CD4-positive, alpha-beta T cell treated with Interleukin-15 for 1 hour (primary cell): ENCODE measurements around the gene SYNDIG1.

Source experiments
- DNase-seq: peaks from one replicate; pipeline ENCODE4 v3.0.0-alpha.2; 2020

Gene SYNDIG1

GRCh38 chr20:24572140-24572539, 102.7 kb downstream of the SYNDIG1 start:
- DNase-seq = no peak

- no peak for DNase-seq
Observed at GRCh38 chr20:24572862-24573261, 103.4 kb downstream of the SYNDIG1 start.

- DNase-seq = no peak
Observed at GRCh38 chr20:24573557-24573956, 104.1 kb downstream of the SYNDIG1 start.

GRCh38 chr20:24574307-24574706, 104.9 kb downstream of the SYNDIG1 start:
- no peak for DNase-seq

- no peak for DNase-seq
Observed at GRCh38 chr20:24574797-24575196, 105.4 kb downstream of the SYNDIG1 start.

- no peak for DNase-seq
Observed at GRCh38 chr20:24575811-24576210, 106.4 kb downstream of the SYNDIG1 start.

GRCh38 chr20:24576447-24576846, 107.0 kb downstream of the SYNDIG1 start:
- DNase-seq = no peak

- DNase-seq = no peak
Observed at GRCh38 chr20:24577271-24577909, 108.0 kb downstream of the SYNDIG1 start.

GRCh38 chr20:24578567-24579415, 109.4 kb downstream of the SYNDIG1 start:
- DNase-seq = no peak

GRCh38 chr20:24579475-24579874, 110.0 kb downstream of the SYNDIG1 start:
- DNase-seq = no peak

GRCh38 chr20:24580006-24580405, 110.6 kb downstream of the SYNDIG1 start:
- no peak for DNase-seq

- DNase-seq = no peak
Observed at GRCh38 chr20:24580855-24581254, 111.4 kb downstream of the SYNDIG1 start.

- no peak for DNase-seq
Observed at GRCh38 chr20:24581443-24582170, 112.2 kb downstream of the SYNDIG1 start.

- no peak for DNase-seq
Observed at GRCh38 chr20:24582373-24583168, 113.1 kb downstream of the SYNDIG1 start.

GRCh38 chr20:24583169-24583792, 113.9 kb downstream of the SYNDIG1 start:
- DNase-seq = no peak

- no peak for DNase-seq
Observed at GRCh38 chr20:24584078-24584477, 114.6 kb downstream of the SYNDIG1 start.

- DNase-seq = no peak
Observed at GRCh38 chr20:24584538-24585356, 115.3 kb downstream of the SYNDIG1 start.

- no peak for DNase-seq
Observed at GRCh38 chr20:24585796-24586522, 116.5 kb downstream of the SYNDIG1 start.

GRCh38 chr20:24586523-24586840, 117.1 kb downstream of the SYNDIG1 start:
- DNase-seq = no peak

- no peak for DNase-seq
Observed at GRCh38 chr20:24587384-24588046, 118.1 kb downstream of the SYNDIG1 start.
